Fibroblast of peridontal ligament (primary cell): Measurements from ENCODE around the gene ZNF57.
"Not testable (repeated sequence)": the region's sequence is repeated elsewhere in the genome, so short reads cannot be mapped to it uniquely, and the experiment has no call there.

Experiments used
- DNase-seq: peaks from one replicate; pipeline ENCODE4 v3.0.0-alpha.2; 2010; ENCODE audit errors: extremely low read depth

The ZNF57 gene

GRCh38 chr19:2900296-2901252, at the start of gene ZNF57:
ZNF57 (plus strand) TSS chr19:2900928; CDS start chr19:2901046, 118 bp downstream.
- DNase-seq = peak; percentile 98

- DNase-seq = no peak
Observed at GRCh38 chr19:2852598-2852997, 48.1 kb upstream of the ZNF57 start.

GRCh38 chr19:2853015-2853606, 47.6 kb upstream of the ZNF57 start:
- DNase-seq = no peak

GRCh38 chr19:2854849-2855248, 45.9 kb upstream of the ZNF57 start:
- DNase-seq = no peak

DNA sequence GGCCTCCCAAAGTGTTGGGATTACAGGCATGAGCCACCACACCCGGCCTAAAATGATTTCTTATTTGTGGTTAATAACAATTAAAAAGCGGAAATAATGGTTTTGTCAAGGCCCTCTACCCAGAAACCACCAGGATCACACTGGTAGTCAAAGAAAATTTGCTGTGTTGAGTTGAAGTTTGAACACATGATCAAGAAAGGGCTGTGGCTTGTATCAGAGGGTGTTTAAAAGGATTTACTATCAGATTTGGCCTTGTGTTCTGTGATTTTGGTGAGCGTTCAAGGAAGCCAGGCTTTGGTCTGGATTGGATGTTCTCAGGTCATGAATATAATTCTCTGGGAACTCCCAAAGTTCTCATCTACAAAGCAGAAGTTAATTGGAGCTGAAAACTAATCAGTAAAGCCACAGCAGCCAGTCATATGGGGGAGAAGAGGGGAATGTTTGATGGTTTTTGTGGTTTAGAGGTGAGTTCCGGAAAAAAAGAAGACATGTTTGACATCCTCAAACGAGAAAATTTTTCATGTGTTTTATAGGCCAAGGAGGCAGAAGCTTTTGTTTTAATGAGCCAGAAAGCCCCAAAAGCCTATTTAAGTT, 44.2 kb upstream of the ZNF57 start:
- no peak for DNase-seq

DNA sequence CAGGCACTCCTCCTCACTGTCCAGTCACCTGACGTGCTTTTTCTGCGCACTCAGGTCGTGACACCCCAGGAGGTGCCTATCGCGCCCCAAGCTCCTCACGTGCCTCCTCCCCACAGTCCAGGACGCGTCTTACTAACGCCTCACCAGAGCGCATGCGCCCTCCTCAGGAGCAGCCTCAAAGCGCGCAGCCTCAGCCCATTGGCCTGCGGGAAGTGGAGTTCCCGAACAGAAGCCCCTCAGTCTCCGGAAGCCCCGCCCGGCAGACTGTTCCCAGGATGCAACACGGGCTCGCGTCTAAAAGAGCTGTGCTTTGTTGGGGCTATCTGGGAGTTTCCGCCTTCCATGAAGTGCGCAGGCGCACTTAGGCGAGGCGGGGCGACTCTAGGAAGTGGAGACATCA, 41.9 kb upstream of the ZNF57 start:
- DNase-seq = no peak

- DNase-seq = no peak
Observed at GRCh38 chr19:2863816-2864215, 36.9 kb upstream of the ZNF57 start.

GRCh38 chr19:2865334-2866100, 35.2 kb upstream of the ZNF57 start:
- DNase-seq = no peak

DNA sequence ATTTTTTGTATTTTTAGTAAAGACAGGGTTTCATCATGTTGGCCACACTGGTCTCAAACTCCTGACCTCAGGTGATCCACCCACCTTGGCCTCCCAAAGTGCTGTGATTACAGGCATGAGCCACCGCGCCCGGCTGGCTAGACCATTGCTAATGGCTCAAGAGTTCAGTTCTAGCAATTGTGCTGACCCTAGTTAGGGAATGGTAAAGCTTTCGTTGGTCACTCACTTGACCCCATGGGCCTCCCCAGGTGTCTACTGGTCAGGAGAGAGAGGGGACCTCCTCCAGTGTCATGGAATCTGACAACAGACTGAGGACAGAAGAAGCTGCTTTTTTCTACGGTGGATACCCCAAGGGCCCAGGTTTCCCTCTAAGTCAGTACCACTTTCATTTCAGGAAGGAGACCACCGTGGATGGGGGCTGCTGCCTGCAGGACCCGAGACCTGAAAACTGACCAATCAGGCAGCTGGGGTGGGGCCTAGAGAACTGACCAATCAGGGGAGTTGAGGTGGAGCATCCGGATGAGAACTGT, 34.2 kb upstream of the ZNF57 start:
- no peak for DNase-seq

GRCh38 chr19:2867025-2867991, 33.4 kb upstream of the ZNF57 start, which contains the start of gene ZNF556:
ZNF556 (plus strand) TSS chr19:2867335; CDS start chr19:2867422, 87 bp downstream.
- DNase-seq = no peak

DNA sequence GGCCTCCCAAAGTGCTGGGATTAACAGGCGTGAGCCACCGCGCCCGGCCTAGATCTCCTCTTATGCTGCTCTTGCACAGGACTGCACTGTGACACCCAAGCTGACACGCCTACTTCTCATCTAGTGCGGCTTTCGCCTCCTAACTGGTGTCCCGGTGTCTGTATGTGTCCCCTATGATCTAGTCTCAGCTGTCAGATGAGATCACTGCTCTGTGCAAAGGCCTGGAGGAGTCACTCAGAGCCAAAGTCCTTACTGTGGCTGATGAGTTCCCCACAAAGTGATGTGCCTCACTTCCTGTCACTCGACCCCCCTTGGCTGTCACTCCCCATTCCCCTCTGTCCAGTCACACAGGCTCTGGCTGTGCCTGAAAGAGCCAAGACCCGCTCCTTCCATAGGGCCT, 31.1 kb upstream of the ZNF57 start:
- DNase-seq = no peak

- DNase-seq = not testable (repeated sequence)
Observed at GRCh38 chr19:2872175-2872574, 28.6 kb upstream of the ZNF57 start.

DNA sequence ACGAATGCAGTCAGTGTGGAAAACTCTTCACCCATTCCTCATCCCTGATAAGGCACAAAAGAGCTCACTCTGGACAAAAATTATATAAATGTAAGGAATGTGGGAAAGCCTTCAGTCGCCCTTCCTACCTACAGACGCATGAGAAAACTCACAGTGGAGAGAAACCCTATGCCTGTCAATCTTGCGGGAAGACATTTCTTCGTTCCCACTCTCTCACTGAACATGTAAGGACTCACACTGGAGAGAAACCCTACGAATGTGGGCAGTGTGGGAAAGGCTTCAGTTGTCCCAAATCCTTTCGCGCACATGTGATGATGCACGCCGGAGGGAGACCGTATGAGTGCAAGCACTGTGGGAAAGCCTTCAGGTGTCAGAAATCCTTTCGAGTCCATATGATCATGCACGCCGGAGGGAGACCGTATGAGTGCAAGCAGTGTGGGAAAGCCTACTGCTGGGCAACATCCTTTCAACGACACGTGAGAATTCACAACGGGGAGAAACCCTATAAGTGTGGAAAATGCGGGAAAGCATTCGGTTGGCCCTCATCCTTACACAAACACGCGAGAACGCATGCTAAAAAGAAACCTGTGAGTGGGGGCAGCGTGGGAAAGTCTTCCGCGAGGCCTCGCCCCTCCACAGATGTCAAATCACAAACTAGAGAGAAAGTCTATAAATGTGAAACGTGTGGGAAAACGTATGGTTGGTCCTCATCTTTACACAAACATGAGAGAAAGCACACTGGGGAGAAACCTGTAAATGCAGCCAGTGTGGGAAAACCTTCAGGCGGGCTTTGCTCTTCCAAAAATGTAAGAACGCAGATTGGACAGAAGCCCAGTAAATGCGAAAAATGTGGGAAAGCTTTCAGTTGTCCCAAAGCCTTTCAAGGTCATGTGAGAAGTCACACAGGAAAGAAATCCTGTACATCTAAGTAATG, 23.1 kb upstream of the ZNF57 start:
- DNase-seq = no peak

GRCh38 chr19:2883686-2884439, 16.9 kb upstream of the ZNF57 start:
- DNase-seq = peak; percentile 23

- no peak for DNase-seq
Observed at GRCh38 chr19:2885736-2886135, 15.0 kb upstream of the ZNF57 start.

DNA sequence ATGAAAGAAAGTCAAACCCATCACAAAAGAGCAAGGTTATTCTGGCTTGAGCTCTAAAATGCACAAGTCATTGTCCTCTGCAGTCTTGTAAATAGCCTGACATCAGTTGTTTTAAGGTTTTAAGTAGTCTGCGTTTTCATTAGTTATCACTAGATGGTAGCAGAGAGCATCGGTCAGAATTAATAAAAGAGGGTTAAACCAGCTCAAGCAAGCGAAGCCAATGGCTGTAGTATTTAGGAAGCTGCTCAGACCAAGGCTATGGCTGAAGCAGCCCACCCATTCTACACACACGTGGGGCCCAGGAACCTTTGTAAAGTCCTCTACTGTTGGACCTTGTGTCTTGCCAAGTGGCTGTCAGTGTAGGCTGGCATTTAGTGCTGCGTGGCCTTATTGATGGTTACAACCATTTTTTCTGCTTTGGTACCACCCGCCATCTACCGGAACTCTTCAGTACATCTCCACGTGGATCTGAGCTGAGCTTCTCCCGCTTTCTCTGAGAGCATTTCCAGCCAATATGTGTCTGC, 13.3 kb upstream of the ZNF57 start:
- DNase-seq = peak; percentile 80

- no peak for DNase-seq
Observed at GRCh38 chr19:2888731-2889224, 11.9 kb upstream of the ZNF57 start.

DNA sequence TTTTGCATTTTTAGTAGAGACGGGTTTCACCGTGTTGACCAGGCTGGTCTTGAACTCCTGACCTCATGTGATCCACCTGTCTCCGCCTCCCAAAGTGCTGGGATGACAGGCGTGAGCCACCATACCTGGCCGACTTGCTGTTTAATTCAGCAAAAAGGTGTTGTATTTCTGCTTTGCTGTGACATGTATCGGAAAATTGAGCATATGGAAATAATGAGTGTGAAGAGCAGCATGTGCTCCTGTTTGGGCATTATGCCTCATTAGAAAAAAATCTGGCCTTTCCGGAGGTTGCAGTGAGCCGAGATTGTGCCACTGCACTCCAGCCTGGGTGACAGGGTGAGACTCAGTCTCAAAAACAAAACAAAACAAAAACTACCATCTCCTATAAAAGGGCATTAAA, 10.2 kb upstream of the ZNF57 start:
- not testable (repeated sequence) for DNase-seq
